HG02885 (cell line): Measurements from ENCODE around the gene CTIF.

Source experiments
- ATAC-seq: cut with Tn5 transposase; IDR thresholded peaks from one replicate; pipeline ENCODE4 v1.9.1; 2021; ENCODE audit warnings: mild to moderate bottlenecking; ENCODE audit not compliant: unreplicated experiment, poor library complexity

Gene CTIF

GRCh38 chr18:48597671-48598070 lies 58.8 kb downstream of the CTIF start:
- ATAC-seq, result no peak

GRCh38 chr18:48599391-48599790 lies 60.6 kb downstream of the CTIF start:
- ATAC-seq, result no peak

- no peak for ATAC-seq
Observed at GRCh38 chr18:48600046-48600445, 61.2 kb downstream of the CTIF start.

GRCh38 chr18:48600456-48601090 lies 61.7 kb downstream of the CTIF start:
- ATAC-seq, result no peak

- ATAC-seq, result no peak
Observed at GRCh38 chr18:48601343-48601742, 62.5 kb downstream of the CTIF start.

- no peak for ATAC-seq
Observed at GRCh38 chr18:48602759-48603390, 64.0 kb downstream of the CTIF start.

GRCh38 chr18:48605408-48605845 lies 66.6 kb downstream of the CTIF start:
- ATAC-seq, result no peak

GRCh38 chr18:48607056-48607984 lies 68.5 kb downstream of the CTIF start:
- no peak for ATAC-seq

- no peak for ATAC-seq
Observed at GRCh38 chr18:48608581-48608980, 69.8 kb downstream of the CTIF start.

GRCh38 chr18:48609114-48609513 lies 70.3 kb downstream of the CTIF start:
- no peak for ATAC-seq

GRCh38 chr18:48609820-48610815 lies 71.3 kb downstream of the CTIF start:
- no peak for ATAC-seq

- no peak for ATAC-seq
Observed at GRCh38 chr18:48611203-48611602, 72.4 kb downstream of the CTIF start.

- no peak for ATAC-seq
Observed at GRCh38 chr18:48611785-48612480, 73.1 kb downstream of the CTIF start.

GRCh38 chr18:48612511-48612910 lies 73.7 kb downstream of the CTIF start:
- ATAC-seq, result no peak

- no peak for ATAC-seq
Observed at GRCh38 chr18:48612917-48613316, 74.1 kb downstream of the CTIF start.

- ATAC-seq, result no peak
Observed at GRCh38 chr18:48613589-48614404, 75.0 kb downstream of the CTIF start.

GRCh38 chr18:48615566-48616401 lies 77.0 kb downstream of the CTIF start:
- ATAC-seq, result no peak
